GM23338 (cell line): ENCODE results near the gene ATP8B4.

Source experiments
- CTCF ChIP-seq, 2 experiments: fragments of 200-600 bp in 1 of 2; sonication (generic) in 1 of 2; conservative IDR thresholded peaks; 2 replicates each; pipeline versions ENCODE4 v1.5.1 to v1.6.1; 2016 to 2017; ENCODE audit warnings: antibody characterized with exemption in 2 of 2, low read depth in 2 of 2, mild to moderate bottlenecking in 2 of 2, moderate library complexity in 1 of 2
- EZH2 ChIP-seq: fragments of 200-600 bp; sonication (generic); IDR thresholded peaks from one replicate; pipeline ENCODE4 v1.8.0; 2017; ENCODE audit warnings: antibody characterized with exemption, mild to moderate bottlenecking, low read depth; ENCODE audit not compliant: unreplicated experiment
- EZH2phosphoT487 ChIP-seq: fragments of 200-600 bp; sonication (generic); IDR thresholded peaks from one replicate; pipeline ENCODE4 v1.8.1; 2018; ENCODE audit warnings: antibody characterized with exemption; ENCODE audit not compliant: unreplicated experiment
- POLR2AphosphoS5 ChIP-seq: IDR thresholded peaks from 2 replicates; pipeline ENCODE4 v1.6.1; 2016; ENCODE audit warnings: antibody characterized with exemption, low read depth

DNA sequence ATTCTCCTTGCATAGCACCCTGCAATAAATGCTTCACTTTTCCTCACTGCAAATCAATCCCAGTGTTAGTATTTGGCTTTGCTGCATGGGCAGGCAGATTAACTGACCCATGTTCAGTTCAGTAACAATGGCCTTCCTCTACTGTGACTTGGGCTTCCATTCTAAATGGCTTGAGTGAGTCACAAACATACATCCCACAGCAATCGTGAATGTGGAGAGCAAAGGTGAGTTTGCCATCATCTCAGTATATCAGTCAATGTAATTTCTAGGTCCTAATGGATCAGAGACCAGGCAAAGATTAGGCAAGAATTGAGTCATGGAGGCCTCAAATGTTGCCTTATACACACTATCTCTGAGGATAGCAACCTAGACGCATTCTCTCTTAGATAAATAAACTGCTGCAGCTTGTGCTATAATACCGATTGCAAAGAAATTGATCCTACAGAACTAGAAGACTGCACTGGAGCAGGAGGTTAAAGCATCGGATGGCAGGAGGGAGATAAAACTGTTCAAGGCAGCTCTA, 8.3 kb upstream of the ATP8B4 start:
- TF ChIP-seq CTCF (conservative IDR thresholded peaks at IDR 0.05; ENCODE audit: low read depth in 2 of 2): no peak
- TF ChIP-seq EZH2: no peak
- TF ChIP-seq POLR2AphosphoS5: no peak
- TF ChIP-seq EZH2phosphoT487: no peak
